ENCODE results near the gene CADM1.

Gene CADM1

DNA sequence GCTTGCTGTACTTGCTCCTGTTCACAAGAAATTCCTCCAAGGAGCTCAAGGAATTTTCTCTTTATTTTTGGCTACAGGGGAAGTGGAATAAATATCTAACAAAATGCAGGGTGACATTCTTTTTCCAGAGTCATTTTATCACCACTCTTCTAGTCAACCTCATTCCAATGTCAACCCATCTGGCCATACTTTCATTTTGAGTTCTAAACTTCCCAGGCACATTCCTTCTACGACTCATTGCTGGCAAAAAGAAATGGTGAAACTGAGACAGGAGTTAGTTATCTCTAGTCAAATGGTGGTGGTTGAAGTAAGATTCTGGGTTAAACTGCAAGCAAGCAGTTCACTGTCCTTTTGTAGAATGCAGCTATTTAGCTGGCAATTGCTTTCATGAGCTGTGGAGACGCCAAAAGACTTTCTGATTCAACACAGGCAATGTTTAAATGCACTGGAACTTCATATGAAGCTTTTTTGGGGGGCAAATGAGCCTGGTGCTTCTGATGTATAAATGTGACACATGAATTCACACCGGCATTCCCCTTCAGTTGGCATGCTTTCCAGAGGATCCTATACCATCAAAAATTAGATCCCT, 304.6 kb downstream of the CADM1 start:
- TF ChIP-seq GATA3 (IDR thresholded peaks at IDR 0.05; ENCODE audit: low read depth, low read length) (no peak), GATA2 (IDR thresholded peaks at IDR 0.05; ENCODE audit: low read depth, low read length) (no peak)

DNA sequence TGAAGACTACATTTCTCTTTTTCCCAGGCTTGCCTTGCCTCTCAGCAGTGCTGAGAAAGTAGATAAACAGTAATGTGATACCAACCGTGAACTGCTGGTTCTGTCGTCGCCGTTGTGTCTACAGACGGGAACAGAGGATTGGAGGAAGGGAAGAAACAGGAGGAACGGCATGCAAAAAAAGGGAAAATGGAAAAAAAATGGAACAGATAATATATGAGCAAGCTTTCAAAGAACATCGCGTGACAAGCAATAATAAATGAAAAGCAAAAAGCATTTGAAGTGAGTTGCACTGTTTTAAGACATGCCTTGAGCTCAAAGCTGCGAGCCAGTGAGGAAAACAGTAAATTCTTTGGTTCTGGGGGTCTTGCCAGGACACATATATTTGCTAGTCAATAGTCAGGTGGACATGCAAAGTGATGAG, 305.9 kb downstream of the CADM1 start:
- TF ChIP-seq GATA3 (IDR thresholded peaks at IDR 0.05; ENCODE audit: low read depth, low read length) (no peak), GATA2 (IDR thresholded peaks at IDR 0.05; ENCODE audit: low read depth, low read length) (no peak)

DNA sequence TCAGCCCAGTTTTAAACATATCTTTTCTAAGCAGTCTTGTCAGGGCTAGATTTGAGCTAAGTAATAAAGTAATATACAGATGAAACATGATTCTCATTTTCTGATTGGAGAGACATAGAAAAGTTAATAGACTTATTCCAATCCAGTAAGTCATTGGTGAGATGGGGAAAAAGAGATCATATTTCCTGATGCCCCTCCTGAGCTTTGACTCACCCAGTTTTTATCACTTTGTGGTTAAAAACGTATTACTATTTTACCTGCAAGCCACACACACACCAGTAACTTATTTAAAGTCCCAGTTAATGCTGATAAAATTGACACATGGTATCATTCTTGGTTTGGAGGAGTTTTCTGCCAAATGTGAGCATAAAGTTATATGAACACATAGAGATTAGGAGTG, 306.8 kb downstream of the CADM1 start:
- TF ChIP-seq GATA3 (IDR thresholded peaks at IDR 0.05; ENCODE audit: low read depth, low read length) (no peak), GATA2 (IDR thresholded peaks at IDR 0.05; ENCODE audit: low read depth, low read length) (no peak)

DNA sequence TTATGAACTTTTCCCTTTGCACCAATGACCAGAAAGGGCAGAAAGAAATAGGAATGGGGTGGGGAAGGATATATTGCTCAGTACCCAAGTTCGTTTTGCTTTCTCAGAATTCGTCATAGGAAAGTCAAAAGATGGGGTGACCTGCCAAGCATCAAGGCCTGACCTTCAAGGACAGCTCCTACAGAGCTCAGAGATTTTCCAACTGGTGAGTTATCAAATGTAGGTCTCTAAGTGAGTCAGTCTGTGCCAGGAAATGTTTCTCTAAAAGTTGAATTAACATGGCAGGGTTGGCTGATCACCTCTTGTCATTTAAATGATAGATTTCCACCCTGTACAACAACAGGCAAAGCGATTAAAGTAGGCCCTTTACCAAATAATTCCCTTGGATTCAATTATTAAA, 307.2 kb downstream of the CADM1 start:
- no peak for TF ChIP-seq GATA3 (IDR thresholded peaks at IDR 0.05; ENCODE audit: low read depth, low read length)
- no peak for TF ChIP-seq GATA2 (IDR thresholded peaks at IDR 0.05; ENCODE audit: low read depth, low read length)

DNA sequence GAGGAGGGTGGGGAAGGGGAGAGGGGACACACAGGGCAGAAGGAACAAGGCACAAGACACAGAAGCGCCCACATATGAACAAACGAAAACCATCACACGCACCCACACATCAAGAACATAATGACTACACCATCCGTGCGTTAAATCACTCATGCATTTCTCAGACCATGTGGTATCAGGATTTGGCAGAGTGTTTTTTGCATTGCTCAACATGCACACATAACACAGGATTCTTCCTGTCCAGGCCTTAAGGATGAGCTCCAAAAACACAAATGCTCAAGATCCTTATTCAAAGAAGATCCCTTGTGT, 309.5 kb downstream of the CADM1 start:
- TF ChIP-seq GATA3 (IDR thresholded peaks at IDR 0.05; ENCODE audit: low read depth, low read length) (no peak), GATA2 (IDR thresholded peaks at IDR 0.05; ENCODE audit: low read depth, low read length) (no peak)

DNA sequence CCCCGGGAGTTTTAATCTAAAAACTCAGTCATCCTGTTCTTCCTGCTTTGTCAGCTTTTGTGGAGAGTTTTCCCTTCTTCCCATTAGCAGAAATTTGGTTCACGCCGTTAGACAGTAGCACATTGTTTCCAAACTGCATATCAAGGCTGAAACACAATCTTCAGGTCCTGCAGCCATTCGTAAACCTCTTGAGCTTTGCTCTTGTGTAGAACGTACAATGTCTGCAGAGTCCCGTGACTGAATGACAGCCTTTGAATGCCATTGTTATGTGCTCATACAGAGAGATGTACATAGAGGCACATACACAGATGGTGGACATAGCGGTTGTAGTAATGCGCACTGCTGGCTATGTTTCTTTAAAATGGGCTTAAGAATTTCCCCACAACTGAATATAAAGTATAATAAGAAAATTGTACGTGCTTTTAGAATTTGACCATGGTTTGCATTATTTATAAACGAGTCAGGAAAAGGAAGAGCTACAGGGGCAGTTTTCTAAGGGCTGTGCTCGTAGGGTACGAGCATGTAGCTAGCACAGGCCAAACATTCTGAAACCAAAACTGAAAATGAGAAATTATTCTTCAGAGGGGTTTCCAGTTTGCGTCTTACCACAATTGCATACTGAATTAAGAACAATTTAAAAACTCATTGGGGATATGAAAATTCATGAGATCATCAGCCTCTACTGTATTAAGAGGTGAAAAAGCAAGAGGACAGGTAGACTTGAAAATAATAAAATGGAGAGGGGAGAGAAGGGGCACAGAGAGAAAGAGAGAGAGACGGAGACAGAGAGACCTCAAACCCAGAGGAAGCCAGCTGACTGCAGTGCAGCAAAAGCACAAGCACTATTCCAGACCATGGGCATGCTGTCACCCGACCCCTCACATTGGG, 310.1 kb downstream of the CADM1 start:
- TF ChIP-seq GATA2 (IDR thresholded peaks at IDR 0.05; ENCODE audit: low read depth, low read length) (no peak), GATA3 (IDR thresholded peaks at IDR 0.05; ENCODE audit: low read depth, low read length) (no peak)

DNA sequence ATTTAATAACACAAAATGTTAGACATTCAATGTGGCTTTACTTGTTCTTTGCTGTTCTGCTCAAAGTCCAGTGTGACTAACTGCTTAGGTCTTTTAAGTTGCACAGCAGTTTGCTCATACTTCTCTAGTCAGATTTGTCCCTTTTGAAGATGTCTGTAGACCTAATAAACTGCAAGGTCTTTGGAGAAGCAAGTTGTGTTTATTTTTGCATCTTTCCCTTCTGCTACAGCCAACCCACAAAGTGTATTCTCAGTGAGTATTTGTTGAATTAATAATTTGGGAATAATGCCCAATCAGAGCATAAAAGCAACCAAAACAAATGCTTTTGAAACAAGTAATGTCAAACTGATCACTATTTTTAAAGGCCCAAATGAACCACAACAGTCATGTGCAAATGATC, 312.5 kb downstream of the CADM1 start:
- TF ChIP-seq GATA2 (IDR thresholded peaks at IDR 0.05; ENCODE audit: low read depth, low read length), result no peak
- TF ChIP-seq GATA3 (IDR thresholded peaks at IDR 0.05; ENCODE audit: low read depth, low read length), result no peak

DNA sequence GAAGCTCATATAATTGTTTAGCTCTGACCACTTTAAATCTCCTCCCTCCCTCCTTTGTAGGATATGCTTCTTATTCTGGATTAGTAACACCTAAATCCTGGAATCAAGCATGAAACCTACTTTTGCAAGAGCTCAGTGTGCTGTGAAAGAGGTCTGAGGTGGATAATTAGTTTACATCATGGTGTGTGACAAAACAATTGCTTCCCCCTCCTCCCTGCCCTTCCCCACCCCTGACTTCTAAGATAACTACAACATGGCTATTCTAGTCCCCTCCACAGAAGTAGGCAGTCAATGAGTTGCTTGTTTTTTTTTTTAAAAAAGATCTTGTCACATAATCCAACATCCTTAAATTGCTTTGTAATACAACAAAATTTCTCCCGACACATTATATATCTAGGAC, 314.0 kb downstream of the CADM1 start:
- TF ChIP-seq GATA3 (IDR thresholded peaks at IDR 0.05; ENCODE audit: low read depth, low read length) (no peak), GATA2 (IDR thresholded peaks at IDR 0.05; ENCODE audit: low read depth, low read length) (no peak)

DNA sequence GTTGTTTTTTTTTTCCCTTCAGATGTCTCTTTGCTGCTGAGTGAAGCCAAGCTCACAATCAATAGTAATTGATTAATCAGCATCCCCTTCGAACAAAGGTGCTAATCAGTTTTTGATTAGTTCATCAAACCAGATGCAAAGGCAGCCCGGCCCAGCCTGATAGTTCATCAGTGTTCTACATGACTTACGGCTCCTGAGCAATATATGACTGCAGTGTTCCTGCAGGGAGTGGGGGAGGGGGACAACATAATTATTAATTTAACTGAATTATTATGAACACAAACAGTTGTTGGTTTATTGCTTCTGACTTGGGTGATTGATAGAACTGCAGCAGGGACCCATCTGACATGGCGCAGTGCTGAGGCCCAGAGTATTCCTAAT, 315.3 kb downstream of the CADM1 start:
- TF ChIP-seq GATA2 (IDR thresholded peaks at IDR 0.05; ENCODE audit: low read depth, low read length) (no peak), GATA3 (IDR thresholded peaks at IDR 0.05; ENCODE audit: low read depth, low read length) (no peak)

DNA sequence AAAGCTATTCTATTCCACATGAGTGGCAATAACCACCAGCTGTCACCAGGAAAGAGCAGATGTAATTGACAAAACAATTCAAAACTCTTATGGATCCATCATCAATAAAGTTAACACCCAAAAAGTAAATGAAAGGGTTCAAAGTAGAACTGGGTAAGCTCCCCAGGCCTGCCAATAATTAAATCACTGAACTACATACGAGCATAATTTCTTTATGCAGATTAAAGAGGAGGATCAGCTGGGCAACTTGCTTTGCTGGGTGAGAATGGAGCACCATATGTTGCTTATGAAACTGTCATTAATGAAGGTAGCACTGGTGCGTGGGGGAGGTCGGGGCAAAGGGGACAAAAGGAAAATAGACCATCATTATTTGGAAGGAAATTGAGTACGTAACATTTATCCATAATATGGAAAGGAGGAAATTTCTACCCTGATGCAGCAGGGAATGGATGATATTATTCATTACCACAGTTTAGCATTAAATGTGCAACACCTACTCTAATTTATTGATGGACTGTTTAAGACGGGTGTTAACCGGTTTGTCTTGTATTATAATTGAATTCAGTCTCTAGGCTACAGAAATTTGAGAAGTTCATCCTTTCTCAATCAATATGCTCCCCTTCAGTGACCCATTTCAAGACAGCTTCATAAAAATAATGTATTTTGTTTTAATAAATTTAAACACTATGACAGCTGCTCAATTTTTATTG, 315.9 kb downstream of the CADM1 start:
- no peak for TF ChIP-seq GATA3 (IDR thresholded peaks at IDR 0.05; ENCODE audit: low read depth, low read length)
- no peak for TF ChIP-seq GATA2 (IDR thresholded peaks at IDR 0.05; ENCODE audit: low read depth, low read length)

DNA sequence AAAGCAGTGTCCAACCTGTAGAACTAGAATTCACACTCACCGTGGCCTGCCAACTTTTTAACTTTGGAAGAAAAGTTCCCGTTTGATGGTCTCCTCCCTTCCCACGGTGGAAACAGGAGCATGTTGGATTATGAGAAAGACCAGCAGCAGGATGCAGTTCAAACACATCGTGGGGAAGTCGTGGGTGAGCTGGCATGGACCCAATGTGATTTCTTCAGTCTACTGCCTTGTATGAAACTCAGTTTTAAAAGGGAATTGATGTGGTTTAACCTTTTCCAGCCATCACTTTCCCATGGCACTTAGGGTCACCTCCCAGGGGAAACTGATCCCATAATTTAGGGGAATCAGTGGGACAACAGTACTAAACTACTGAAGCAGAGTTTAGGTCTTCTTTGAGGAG, 318.3 kb downstream of the CADM1 start:
- TF ChIP-seq GATA3 (IDR thresholded peaks at IDR 0.05; ENCODE audit: low read depth, low read length), result no peak
- no peak for TF ChIP-seq GATA2 (IDR thresholded peaks at IDR 0.05; ENCODE audit: low read depth, low read length)

DNA sequence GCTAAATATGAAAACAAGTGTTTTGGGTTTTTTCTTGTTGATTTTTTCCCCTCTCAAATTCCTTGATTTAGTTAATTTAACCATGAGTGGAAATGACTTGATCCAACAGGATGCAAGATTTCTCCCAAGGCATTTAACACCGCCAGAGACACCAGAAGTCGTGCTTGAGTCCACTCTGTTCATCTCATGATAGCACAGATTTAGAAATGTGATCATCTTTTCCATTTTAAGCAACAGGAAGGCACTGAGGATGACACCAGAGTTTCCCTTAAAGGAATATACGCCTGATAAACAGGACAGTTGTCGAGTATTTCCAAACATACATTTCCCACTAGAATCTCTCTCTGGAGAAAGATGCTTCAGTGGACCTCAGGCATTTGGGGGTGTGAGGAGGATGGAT, 318.7 kb downstream of the CADM1 start:
- no peak for TF ChIP-seq GATA3 (IDR thresholded peaks at IDR 0.05; ENCODE audit: low read depth, low read length)

DNA sequence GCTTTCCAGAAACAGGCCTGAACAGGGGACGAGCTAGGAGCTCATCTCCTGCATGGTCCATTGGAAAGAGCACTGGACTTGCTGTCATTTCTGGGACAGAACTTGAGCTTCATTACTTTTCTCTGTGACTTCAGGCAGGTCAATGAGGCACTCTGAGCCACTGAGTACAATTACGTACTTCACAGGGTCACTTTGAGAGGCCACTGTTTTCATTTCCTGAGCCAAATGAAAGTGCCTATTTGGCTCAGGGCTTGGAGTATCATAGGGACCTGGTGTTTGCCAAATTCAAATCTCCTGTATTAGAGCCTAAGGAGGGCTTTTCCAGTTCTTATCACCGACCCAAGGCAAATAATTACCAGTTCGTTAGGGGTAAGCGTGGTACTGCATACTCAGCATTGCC, 319.3 kb downstream of the CADM1 start:
- no peak for TF ChIP-seq GATA3 (IDR thresholded peaks at IDR 0.05; ENCODE audit: low read depth, low read length)

DNA sequence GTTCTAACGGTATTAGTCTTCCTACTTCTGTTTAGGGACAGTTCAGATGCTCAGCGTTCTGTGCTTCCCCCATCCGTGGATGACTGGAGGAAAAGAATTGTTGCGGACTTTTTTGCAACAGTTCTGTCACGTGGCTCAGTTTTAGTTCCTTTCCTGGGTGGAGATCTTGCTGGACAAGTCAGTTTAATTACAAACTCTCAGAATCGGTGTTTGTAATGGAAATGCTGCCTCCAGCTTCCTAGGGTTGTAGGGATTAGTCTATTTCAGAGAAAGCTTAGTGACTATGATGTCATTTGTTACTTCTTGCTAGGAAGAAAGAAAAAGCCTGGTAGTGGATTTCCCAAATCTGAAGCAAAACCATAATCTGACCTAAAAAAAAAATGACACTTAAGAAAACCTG, 320.4 kb downstream of the CADM1 start:
- TF ChIP-seq GATA2 (IDR thresholded peaks at IDR 0.05; ENCODE audit: low read depth, low read length), result no peak

DNA sequence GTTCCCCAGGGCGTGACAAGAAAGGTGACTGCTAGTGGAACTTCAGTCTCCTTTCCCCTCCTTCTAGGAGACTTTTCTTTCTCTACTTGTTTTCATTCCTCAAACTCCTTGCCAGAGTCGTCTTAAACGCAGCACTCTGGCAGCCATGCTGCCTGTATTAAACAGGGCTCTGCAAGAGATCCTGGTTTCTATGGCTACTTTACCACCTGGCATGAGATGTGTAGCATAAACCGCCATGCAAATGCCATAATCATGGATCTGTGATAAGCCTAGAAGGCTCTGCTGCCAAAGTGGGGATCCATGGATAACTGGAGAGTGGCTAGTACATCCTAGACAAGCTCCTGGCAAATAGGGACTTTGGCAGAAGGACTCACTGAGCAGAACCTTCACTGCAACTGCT, 321.1 kb downstream of the CADM1 start:
- TF ChIP-seq GATA3 (IDR thresholded peaks at IDR 0.05; ENCODE audit: low read depth, low read length), result no peak
- TF ChIP-seq GATA2 (IDR thresholded peaks at IDR 0.05; ENCODE audit: low read depth, low read length), result no peak

Data from SH-SY5Y (cell line).